CD1c-positive myeloid dendritic cell (primary cell): ENCODE data around the gene GMDS.

Source experiments
- DNase-seq: peaks from one replicate; pipeline ENCODE4 v3.0.0-alpha.2; 2016; ENCODE audit errors: extremely low spot score

The GMDS gene

GRCh38 chr6:1625794-1626435 is 619.5 kb downstream of the GMDS start:
- no peak for DNase-seq

DNA sequence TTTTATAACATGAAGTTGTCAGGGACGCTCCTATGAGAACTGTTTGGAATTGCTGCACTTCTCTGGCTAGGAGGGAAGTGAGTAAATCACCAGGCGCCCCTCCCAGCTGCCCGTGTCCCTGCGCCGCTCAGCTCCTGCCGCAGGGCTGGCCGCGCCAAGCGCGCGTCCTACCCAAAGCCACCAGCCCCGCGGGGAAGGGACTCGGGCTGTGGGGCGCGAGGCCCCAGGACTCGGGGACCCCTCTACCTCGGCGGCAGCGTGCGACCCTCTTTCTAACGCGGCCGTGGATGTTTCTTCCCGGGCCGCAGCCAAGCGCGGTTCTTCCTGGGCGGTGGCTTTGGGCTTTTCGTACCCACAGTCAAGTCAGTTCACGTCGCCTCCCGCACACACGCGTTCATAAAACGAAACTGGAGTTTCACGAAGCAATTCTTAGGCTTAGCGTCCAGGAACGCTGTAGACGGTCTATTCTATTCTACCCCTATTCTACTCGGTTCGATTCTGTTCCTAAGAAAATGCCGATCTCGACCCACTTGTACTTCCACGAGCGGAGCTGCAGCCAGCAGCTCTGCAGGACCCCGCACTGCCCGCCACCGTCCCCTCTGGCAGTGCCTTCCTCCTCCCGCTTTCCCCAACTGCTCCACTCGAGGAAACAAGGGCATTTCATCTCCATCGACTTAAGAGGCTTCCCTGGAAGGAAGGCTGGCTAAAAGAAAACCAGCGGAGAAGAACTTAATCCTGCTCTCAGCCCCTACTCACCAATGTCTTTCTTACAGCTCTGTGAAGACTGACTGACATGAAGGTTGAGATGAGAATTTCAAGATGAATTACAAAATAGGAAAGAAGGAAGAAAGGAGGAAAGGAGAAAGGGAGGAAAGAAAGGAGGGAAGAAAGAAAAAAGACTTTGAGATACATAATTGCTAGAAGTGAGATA is 620.3 kb downstream of the GMDS start:
- peak; percentile 53 for DNase-seq

GRCh38 chr6:1624058-1624850 is 621.2 kb downstream of the GMDS start:
- no peak for DNase-seq

- no peak for DNase-seq
Measured at GRCh38 chr6:1623769-1624057, 621.7 kb downstream of the GMDS start.

GRCh38 chr6:1622851-1623768 is 622.3 kb downstream of the GMDS start:
- DNase-seq: no peak

DNA sequence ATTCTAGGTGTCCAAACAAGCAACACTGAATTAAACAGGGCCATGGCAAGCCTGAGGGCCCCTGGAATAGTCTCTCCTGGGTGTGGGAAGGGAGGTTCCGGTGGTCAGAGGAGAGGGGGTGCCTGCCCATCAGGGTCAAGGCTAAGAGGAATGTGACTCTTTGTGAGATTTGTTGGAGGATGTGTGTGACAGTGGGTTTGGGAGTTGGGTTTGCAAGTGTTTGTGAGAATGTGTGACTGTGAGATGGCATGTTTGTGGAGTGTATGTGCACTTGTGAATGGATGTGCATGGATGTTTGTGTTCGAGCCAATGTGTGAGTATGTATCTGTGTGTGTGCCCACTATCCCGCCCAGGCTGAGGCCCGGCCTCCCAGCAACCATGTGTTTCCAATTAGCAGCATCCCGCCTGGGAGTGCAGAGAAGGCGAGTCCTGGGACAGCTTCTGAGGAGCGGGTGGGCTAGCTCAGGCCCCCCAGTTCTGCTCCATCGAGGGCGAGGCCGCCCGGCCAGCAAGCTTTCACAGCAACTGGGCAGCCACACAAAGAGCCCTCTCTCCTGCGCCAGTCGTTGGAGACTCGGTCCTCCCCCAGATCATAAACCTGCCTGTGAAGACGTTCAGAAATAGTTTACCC is 623.1 kb downstream of the GMDS start:
- DNase-seq: no peak

DNA sequence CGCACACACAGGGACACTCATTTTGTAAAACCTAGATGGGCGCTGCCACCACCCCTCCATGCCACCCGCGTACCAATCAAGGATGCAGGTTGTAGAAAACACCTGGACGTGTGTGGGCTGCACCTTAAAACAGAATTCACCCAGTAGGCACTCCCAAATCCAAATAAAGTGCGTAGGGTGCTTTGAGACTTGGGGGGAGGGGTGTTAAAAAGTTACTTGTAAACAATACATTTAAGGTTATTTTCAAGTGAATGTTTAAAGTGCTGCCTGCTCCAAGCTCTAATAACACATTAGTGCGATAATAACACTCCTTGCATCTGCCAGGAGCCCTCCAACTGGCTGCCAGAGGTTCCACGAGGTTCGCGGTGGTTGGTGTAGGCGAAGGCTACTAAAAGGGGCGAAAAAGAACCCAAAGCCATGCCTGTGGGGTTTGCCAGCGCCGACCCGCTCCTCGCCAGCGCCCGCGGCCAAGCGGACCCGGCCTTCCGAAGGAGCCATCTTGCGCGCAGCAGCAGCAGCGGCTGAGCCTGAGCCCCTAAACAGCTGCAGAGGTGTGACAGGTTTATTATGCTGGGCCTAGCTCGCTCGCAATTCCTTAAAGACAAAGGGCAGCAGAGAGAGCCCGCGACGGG is 624.2 kb downstream of the GMDS start:
- DNase-seq: no peak

- DNase-seq: no peak
Measured at GRCh38 chr6:1620504-1621069, 624.8 kb downstream of the GMDS start.

GRCh38 chr6:1619673-1620503 is 625.5 kb downstream of the GMDS start:
- DNase-seq: peak; percentile 70

DNA sequence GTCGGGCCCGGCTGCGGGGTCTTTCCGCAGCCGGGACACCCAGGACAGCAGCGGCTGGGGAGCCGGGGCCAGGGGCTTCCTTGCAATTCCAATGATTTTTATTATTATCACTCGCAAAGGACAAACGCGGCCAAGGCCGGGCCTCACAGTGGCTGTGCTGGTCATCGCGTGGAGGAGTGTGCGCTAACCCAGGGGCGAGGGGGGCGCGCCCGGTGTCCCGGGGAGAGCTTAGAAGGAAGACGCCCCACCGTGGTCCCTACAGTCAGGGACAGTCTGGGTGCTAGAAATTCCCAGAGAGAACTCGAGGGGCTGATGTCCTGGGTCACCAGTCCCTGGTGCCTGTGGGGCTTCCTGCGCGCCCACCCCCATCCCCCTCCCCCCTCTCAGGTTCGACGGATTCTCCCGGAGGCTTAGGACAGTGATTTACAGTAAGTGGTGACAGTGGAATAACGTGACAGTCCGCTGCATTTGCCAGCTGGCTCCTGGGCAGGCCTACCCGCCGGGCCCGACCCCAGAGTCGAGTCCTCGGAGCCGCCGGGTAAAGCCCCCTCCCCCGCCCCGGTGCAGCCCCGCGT is 626.2 kb downstream of the GMDS start:
- no peak for DNase-seq

DNA sequence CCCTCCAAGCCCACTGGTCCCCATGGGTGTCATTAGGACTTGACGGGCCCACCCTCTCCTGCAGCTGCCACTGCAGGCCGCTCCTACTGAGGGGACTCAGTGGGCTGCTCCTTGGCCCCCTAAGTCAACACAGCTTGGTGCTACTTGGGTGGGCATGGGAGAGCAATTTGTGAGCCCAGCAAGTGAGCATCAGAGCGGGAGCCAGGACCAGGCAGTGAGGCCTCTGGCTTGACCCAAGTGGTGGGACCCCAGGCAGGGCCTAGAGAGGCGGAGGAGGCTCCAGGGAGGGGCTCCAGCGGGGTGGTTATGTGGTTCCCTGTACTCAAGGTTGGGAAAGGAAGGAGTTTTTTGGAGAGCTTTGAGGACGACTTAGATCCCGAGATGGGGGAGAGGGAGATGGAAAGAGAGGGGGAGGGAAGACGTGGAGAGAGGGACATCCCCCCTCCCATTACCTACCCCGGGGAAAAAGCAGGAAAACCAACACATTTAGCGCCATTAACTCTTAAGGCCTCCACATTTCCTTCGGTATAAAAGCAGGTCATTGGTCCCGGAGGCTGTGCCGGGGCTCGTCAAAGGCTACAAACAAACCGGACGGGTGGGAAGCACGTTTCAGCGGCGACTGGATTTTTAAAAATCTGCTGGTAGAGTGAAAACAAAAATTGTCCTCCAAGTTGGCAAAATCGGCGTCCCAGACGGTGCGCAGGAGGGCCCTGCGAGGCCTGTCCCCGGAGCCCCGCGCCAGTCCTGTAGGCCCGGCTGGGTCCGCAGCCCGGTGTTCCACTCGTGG is 626.9 kb downstream of the GMDS start:
- DNase-seq: no peak

GRCh38 chr6:1617466-1618310 is 627.7 kb downstream of the GMDS start:
- no peak for DNase-seq

- DNase-seq: no peak
Measured at GRCh38 chr6:1616701-1617463, 628.5 kb downstream of the GMDS start.

DNA sequence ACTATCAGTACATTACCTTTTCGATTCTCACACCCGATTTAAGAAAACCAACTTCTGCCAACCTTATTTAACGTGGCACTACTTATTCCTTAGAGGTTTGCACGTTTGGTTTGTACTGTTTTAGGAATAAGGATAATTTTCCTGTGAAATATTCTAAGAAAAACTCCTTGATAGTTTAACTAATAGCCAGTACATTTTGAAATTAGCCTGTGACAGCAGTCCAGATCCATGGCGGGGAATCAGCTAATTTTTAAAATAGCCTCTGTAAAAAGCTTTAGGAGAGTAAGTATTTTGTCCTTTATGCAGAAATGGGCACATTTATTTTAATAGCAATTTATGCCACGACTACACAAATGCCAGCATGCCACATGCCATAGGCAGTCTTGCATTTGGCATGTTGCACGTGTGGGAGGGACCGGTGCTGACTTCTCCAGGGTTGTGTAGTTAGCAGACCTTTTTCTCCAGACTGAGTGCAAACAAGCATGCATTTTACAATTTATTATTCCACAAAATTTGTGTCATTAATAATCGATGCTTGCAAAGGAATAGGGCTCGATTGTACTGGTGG is 629.5 kb downstream of the GMDS start:
- no peak for DNase-seq

- DNase-seq: no peak
Measured at GRCh38 chr6:1615151-1615852, 630.1 kb downstream of the GMDS start.
